Temporal lobe (tissue), 2 donors: ENCODE measurements around the gene GOLGA3. TPM values are rescaled to one million over a fixed set of nuclear protein-coding genes. Genes with fewer than 3 reads are reported as not detected.

Experiments
- small RNA-seq: library from RNA; depleted of rRNA; stranded (forward); fragments of <200 nt; gene quantifications from one replicate; pipeline ENCODE3, GENCODE V24; 2014; ENCODE audit warnings: low replicate concordance
- total RNA-seq: library from RNA; depleted of rRNA; stranded (reverse); fragments of >200 nt; gene quantifications from one replicate; pipeline ENCODE4 v1.2.3, GENCODE V29; 2014

Gene GOLGA3
- total RNA-seq, 1 donor from 2014 or later = 35.9 TPM

Small RNA genes lying within 50 kb of the gene (small RNA-seq; reads per million reads assigned to genes)
- not detected for gene RNA5SP379

Other genes starting within 250 kb of the GOLGA3 start
- gene LRCOL1, start 218.3 kb downstream of the GOLGA3 start, total RNA-seq = not detected
- not detected for gene P2RX2, start 210.1 kb downstream of the GOLGA3 start, total RNA-seq
- gene POLE, start 141.5 kb downstream of the GOLGA3 start, total RNA-seq = 39.8 TPM
- 21.9 TPM for gene PXMP2, start 141.3 kb downstream of the GOLGA3 start, total RNA-seq
- 15.0 TPM for gene PGAM5, start 118.0 kb downstream of the GOLGA3 start, total RNA-seq
- gene ANKLE2, start 67.0 kb downstream of the GOLGA3 start, total RNA-seq = 35.2 TPM
- gene CHFR, start 58.7 kb upstream of the GOLGA3 start, total RNA-seq = 30.5 TPM
- 22.1 TPM for gene ZNF605, start 127.4 kb upstream of the GOLGA3 start, total RNA-seq
- gene ZNF26, start 157.5 kb upstream of the GOLGA3 start, total RNA-seq = 15.5 TPM
- gene ZNF84, start 208.6 kb upstream of the GOLGA3 start, total RNA-seq = 104 TPM